Right atrium auricular region (tissue), 2 donors: ENCODE data around the gene TTC7B. TPM values are rescaled to one million over a fixed set of nuclear protein-coding genes. Genes with fewer than 3 reads are reported as not detected.

Experiments
- DNase-seq: peaks from one replicate; pipeline ENCODE4 v3.0.0-alpha.2; 2019; ENCODE audit warnings: low spot score
- H3K27ac ChIP-seq, 2 donors: fragments of 200-600 bp; sonication (generic); 1 replicate in 1 of 2; 2 replicates in 1 of 2; pipeline ENCODE4 v1.5.1; 2016 to 2019
- H3K27me3 ChIP-seq, 2 donors: fragments of 200-600 bp; sonication (generic); one replicate each; pipeline versions ENCODE4 v1.5.1 to v1.6.0; 2017 to 2019
- H3K36me3 ChIP-seq: fragments of 200-600 bp; sonication (generic); one replicate; pipeline ENCODE4 v1.5.1; 2016
- H3K4me1 ChIP-seq, 2 donors: fragments of 200-600 bp; sonication (generic); one replicate each; pipeline versions ENCODE4 v1.5.1 to v1.6.0; 2017 to 2019
- H3K4me3 ChIP-seq, 2 donors: fragments of 200-600 bp; sonication (generic); 1 replicate in 1 of 2; 2 replicates in 1 of 2; pipeline ENCODE4 v1.5.1; 2017 to 2019; ENCODE audit warnings: mild to moderate bottlenecking in 1 of 2, moderate library complexity in 1 of 2
- H3K9me3 ChIP-seq, 2 donors: fragments of 200-600 bp; sonication (generic); one replicate each; pipeline ENCODE4 v1.5.1; 2019
- CTCF ChIP-seq, 2 donors: fragments of 200-600 bp; sonication (generic); IDR thresholded peaks; one replicate each; pipeline ENCODE4 v1.5.1; 2019; ENCODE audit warnings: antibody characterized with exemption in 2 of 2
- total RNA-seq, 2 donors: library from RNA; depleted of rRNA; stranded (reverse); fragments of >200 nt; gene quantifications; one replicate each; pipeline ENCODE4 v1.1.0, GENCODE V29; 2016

TTC7B gene
- total RNA-seq, 2 donors from 2014 or later, result 45.5 to 57.3 TPM

GRCh38 chr14:90505531-90505930, 310.7 kb downstream of the TTC7B start:
- Histone ChIP-seq H3K27me3 (no peaks in the 10 kb centered on the region), H3K4me1 (peaks cover 0 to 2% of the 10 kb centered on the region in 2 donors), H3K36me3 (no peaks in the 10 kb centered on the region), H3K4me3 (no peak overlapping the region), H3K9me3 (no peaks in the 10 kb centered on the region), H3K27ac (no peak overlapping the region)
- no peak for DNase-seq
- no peak for TF ChIP-seq CTCF (IDR thresholded peaks at IDR 0.05)

GRCh38 chr14:90504643-90505042, 311.6 kb downstream of the TTC7B start:
- no peak overlapping the region for H3K4me3 ChIP-seq
- TF ChIP-seq CTCF (IDR thresholded peaks at IDR 0.05), result no peak
- H3K4me1 ChIP-seq, result no peaks in the 10 kb centered on the region
- no peaks in the 10 kb centered on the region for H3K27me3 ChIP-seq
- H3K9me3 ChIP-seq, result no peaks in the 10 kb centered on the region
- H3K36me3 ChIP-seq, result no peaks in the 10 kb centered on the region
- H3K27ac ChIP-seq, result no peak overlapping the region
- DNase-seq, result no peak

- no peak for DNase-seq
Measured at GRCh38 chr14:90503582-90503981, 312.6 kb downstream of the TTC7B start.

GRCh38 chr14:90502760-90503159, 313.5 kb downstream of the TTC7B start:
- Histone ChIP-seq H3K36me3 (no peaks in the 10 kb centered on the region), H3K4me1 (no peaks in the 10 kb centered on the region), H3K4me3 (no peak overlapping the region), H3K27me3 (no peaks in the 10 kb centered on the region), H3K9me3 (no peaks in the 10 kb centered on the region), H3K27ac (no peak overlapping the region)
- DNase-seq, result no peak
- TF ChIP-seq CTCF (IDR thresholded peaks at IDR 0.05), result no peak

More at GRCh38 chr14:90503582-90503981, 312.6 kb downstream of the TTC7B start:
- Histone ChIP-seq H3K27ac (no peak overlapping the region), H3K36me3 (no peaks in the 10 kb centered on the region), H3K9me3 (no peaks in the 10 kb centered on the region), H3K4me3 (no peak overlapping the region), H3K27me3 (no peaks in the 10 kb centered on the region), H3K4me1 (no peaks in the 10 kb centered on the region)
- no peak for TF ChIP-seq CTCF (IDR thresholded peaks at IDR 0.05)

GRCh38 chr14:90500665-90501370, 315.4 kb downstream of the TTC7B start:
- Histone ChIP-seq H3K27me3 (no peaks in the 10 kb centered on the region), H3K4me3 (no peak overlapping the region), H3K4me1 (no peaks in the 10 kb centered on the region), H3K36me3 (no peaks in the 10 kb centered on the region), H3K27ac (no peak overlapping the region), H3K9me3 (no peaks in the 10 kb centered on the region)
- no peak for DNase-seq
- TF ChIP-seq CTCF (IDR thresholded peaks at IDR 0.05), result no peak
